Vagina (tissue), 2 donors: ENCODE measurements around the gene OSBPL10.

Experiments used
- POLR2A ChIP-seq, 2 donors: fragments of 450-650 bp; IDR thresholded peaks; one replicate each; pipeline ENCODE4 v1.6.1; 2017; ENCODE audit warnings: antibody characterized with exemption in 2 of 2, mild to moderate bottlenecking in 2 of 2, moderate library complexity in 2 of 2
- POLR2AphosphoS5 ChIP-seq, 2 donors: sonication (generic); formaldehyde crosslinking; IDR thresholded peaks; one replicate each; pipeline ENCODE4 v1.9.0; 2017; ENCODE audit warnings: antibody characterized with exemption in 2 of 2, mild to moderate bottlenecking in 2 of 2, low read depth in 1 of 2; ENCODE audit not compliant: insufficient read depth in 1 of 2
- TF ChIP-seq, protein P1 (sequence below), 3 experiments: fragments of 450-650 bp in 2 of 3; fragments of 200-600 bp in 1 of 3; sonication (generic) in 1 of 3; IDR thresholded peaks; one replicate each; pipeline ENCODE4 v1.5.1; 2017 to 2019; ENCODE audit warnings: antibody characterized with exemption in 3 of 3, mild to moderate bottlenecking in 2 of 3, moderate library complexity in 2 of 3

DNA sequence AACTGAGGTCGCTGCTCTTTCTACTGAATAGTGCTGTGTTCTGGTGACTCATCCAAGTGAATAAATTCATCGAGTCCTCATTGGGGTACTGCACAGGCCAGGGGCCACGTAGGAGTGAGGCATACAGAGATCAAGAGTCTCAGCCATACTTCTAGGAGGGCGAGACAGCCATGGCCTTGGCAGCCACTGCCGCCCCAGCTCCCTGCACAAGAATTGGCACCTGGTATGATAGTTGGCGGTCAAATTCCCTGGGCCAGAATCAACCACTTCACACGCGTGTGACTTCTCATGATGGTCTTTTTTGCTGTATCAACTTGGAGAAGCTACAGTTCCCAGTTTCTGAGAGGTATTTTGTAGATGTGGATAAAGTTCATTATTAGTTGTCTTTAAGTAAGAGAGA is 161.6 kb downstream of the OSBPL10 start:
- TF ChIP-seq POLR2A (IDR thresholded peaks at IDR 0.05) (no peak), POLR2AphosphoS5 (IDR thresholded peaks at IDR 0.05; ENCODE audit: insufficient read depth in 1 of 2, low read depth in 1 of 2) (no peak)
- TF ChIP-seq, protein P1, sequence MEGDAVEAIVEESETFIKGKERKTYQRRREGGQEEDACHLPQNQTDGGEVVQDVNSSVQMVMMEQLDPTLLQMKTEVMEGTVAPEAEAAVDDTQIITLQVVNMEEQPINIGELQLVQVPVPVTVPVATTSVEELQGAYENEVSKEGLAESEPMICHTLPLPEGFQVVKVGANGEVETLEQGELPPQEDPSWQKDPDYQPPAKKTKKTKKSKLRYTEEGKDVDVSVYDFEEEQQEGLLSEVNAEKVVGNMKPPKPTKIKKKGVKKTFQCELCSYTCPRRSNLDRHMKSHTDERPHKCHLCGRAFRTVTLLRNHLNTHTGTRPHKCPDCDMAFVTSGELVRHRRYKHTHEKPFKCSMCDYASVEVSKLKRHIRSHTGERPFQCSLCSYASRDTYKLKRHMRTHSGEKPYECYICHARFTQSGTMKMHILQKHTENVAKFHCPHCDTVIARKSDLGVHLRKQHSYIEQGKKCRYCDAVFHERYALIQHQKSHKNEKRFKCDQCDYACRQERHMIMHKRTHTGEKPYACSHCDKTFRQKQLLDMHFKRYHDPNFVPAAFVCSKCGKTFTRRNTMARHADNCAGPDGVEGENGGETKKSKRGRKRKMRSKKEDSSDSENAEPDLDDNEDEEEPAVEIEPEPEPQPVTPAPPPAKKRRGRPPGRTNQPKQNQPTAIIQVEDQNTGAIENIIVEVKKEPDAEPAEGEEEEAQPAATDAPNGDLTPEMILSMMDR (IDR thresholded peaks at IDR 0.05), result no peak
